H9 (cell line): ENCODE results near the gene ACTBL2. TPM values are rescaled to one million over a fixed set of nuclear protein-coding genes. Genes with fewer than 3 reads are reported as not detected.
"Not testable (repeated sequence)": the region's sequence is repeated elsewhere in the genome, so short reads cannot be mapped to it uniquely, and the experiment has no call there.

ENCODE experiments used
- DNase-seq: peaks from one replicate; pipeline ENCODE4 v3.0.0-alpha.2; 2017
- H2AFZ ChIP-seq: one replicate; pipeline ENCODE4 v1.6.1; 2013; ENCODE audit warnings: mild to moderate bottlenecking, low read length, control low read depth, moderate library complexity
- H2AK5ac ChIP-seq: 2 replicates; pipeline ENCODE4 v1.6.1; 2013; ENCODE audit warnings: low read length, control low read depth, mixed read lengths; ENCODE audit not compliant: insufficient read length
- H2BK120ac ChIP-seq: one replicate; pipeline ENCODE4 v1.6.1; 2013; ENCODE audit warnings: low read depth, mild to moderate bottlenecking, low read length, control low read depth, inconsistent platforms; ENCODE audit not compliant: poor library complexity, severe bottlenecking
- H2BK12ac ChIP-seq: 2 replicates; pipeline ENCODE4 v1.6.1; 2013; ENCODE audit warnings: low read length, control low read depth, mixed read lengths, low read depth; ENCODE audit not compliant: insufficient read length
- H2BK15ac ChIP-seq: 2 replicates; pipeline ENCODE4 v1.6.1; 2013; ENCODE audit warnings: low read depth, low read length, control low read depth
- H2BK20ac ChIP-seq: one replicate; pipeline ENCODE4 v1.6.1; 2013; ENCODE audit warnings: low read depth, mild to moderate bottlenecking, low read length, control low read depth, inconsistent platforms; ENCODE audit not compliant: poor library complexity, severe bottlenecking
- H2BK5ac ChIP-seq: 2 replicates; pipeline ENCODE4 v1.6.1; 2013; ENCODE audit warnings: low read length, control low read depth, mixed read lengths; ENCODE audit not compliant: insufficient read length
- H3K14ac ChIP-seq: 2 replicates; pipeline ENCODE4 v1.6.1; 2013; ENCODE audit warnings: low read length, control low read depth; ENCODE audit not compliant: insufficient read depth
- H3K18ac ChIP-seq: 2 replicates; pipeline ENCODE4 v1.6.1; 2013; ENCODE audit warnings: low read depth, mild to moderate bottlenecking, mixed read lengths, low read length, control low read depth; ENCODE audit not compliant: insufficient read length
- H3K23ac ChIP-seq: 2 replicates; pipeline ENCODE4 v1.6.1; 2013; ENCODE audit warnings: low read length, control low read depth, mixed read lengths, low read depth; ENCODE audit not compliant: insufficient read length
- H3K23me2 ChIP-seq: 2 replicates; pipeline ENCODE4 v1.6.1; 2013; ENCODE audit warnings: low read depth, mild to moderate bottlenecking, mixed read lengths, low read length, control low read depth; ENCODE audit not compliant: insufficient read length, poor library complexity, severe bottlenecking
- H3K27ac ChIP-seq: 2 replicates; pipeline ENCODE4 v1.5.1; 2013; ENCODE audit warnings: low read length, control low read depth, mixed read lengths, low read depth; ENCODE audit not compliant: insufficient read length
- H3K27me3 ChIP-seq: 2 replicates; pipeline ENCODE4 v1.6.1; 2013; ENCODE audit warnings: low read length, control low read depth, inconsistent platforms; ENCODE audit not compliant: insufficient read depth
- H3K4ac ChIP-seq: 2 replicates; pipeline ENCODE4 v1.6.1; 2013; ENCODE audit warnings: low read depth, mild to moderate bottlenecking, control low read depth, inconsistent platforms, low read length, moderate library complexity
- H3K4me1 ChIP-seq: 2 replicates; pipeline ENCODE4 v1.6.1; 2013; ENCODE audit warnings: low read length, control low read depth, inconsistent platforms; ENCODE audit not compliant: insufficient read depth
- H3K4me2 ChIP-seq: 2 replicates; pipeline ENCODE4 v1.6.1; 2013; ENCODE audit warnings: low read length, control low read depth, mixed read lengths; ENCODE audit not compliant: insufficient read length, insufficient read depth
- H3K56ac ChIP-seq: 2 replicates; pipeline ENCODE4 v1.6.1; 2013; ENCODE audit warnings: low read depth, mild to moderate bottlenecking, mixed read lengths, low read length, control low read depth; ENCODE audit not compliant: insufficient read length
- H3K79me1 ChIP-seq: 2 replicates; pipeline ENCODE4 v1.6.1; 2013; ENCODE audit warnings: low read depth, mild to moderate bottlenecking, moderate library complexity, low read length, control low read depth, inconsistent platforms; ENCODE audit not compliant: insufficient read depth, poor library complexity, severe bottlenecking
- H3K79me2 ChIP-seq: 2 replicates; pipeline ENCODE4 v1.6.1; 2013; ENCODE audit warnings: low read length, control low read depth, inconsistent platforms; ENCODE audit not compliant: insufficient read depth
- H3K9ac ChIP-seq: 2 replicates; pipeline ENCODE4 v1.6.1; 2013; ENCODE audit warnings: low read length, control low read depth, mixed read lengths; ENCODE audit not compliant: insufficient read length; ENCODE audit errors: extremely low read depth
- H3K9me3 ChIP-seq: one replicate; pipeline ENCODE4 v1.6.1; 2013; ENCODE audit warnings: low read depth, low read length, inconsistent platforms; ENCODE audit not compliant: control insufficient read depth
- H3T11ph ChIP-seq: one replicate; pipeline ENCODE4 v1.6.1; 2013; ENCODE audit warnings: mild to moderate bottlenecking, low read length, control low read depth, inconsistent platforms
- H4K20me1 ChIP-seq: one replicate; pipeline ENCODE4 v1.6.1; 2013; ENCODE audit not compliant: control insufficient read depth, insufficient read length, insufficient read depth
- H4K5ac ChIP-seq: 2 replicates; pipeline ENCODE4 v1.6.1; 2013; ENCODE audit warnings: low read depth, mild to moderate bottlenecking, mixed read lengths, low read length, control low read depth; ENCODE audit not compliant: insufficient read length
- H4K8ac ChIP-seq: replicated peaks from 2 replicates; pipeline ENCODE4 v1.6.1; 2013; ENCODE audit warnings: low read length, control low read depth, mixed read lengths, low read depth; ENCODE audit not compliant: insufficient read length
- H4K91ac ChIP-seq: 2 replicates; pipeline ENCODE4 v1.6.1; 2013; ENCODE audit warnings: low read depth, mild to moderate bottlenecking, moderate library complexity, mixed read lengths, low read length, control low read depth; ENCODE audit not compliant: insufficient read length
- H3K27ac Mint-ChIP-seq, 3 experiments: 2 replicates in 2 of 3; 3 replicates in 1 of 3; pipeline ENCODE4 v1.8.0; 2020 to 2021; ENCODE audit warnings: mixed read lengths in 3 of 3, mild to moderate bottlenecking in 1 of 3, moderate library complexity in 1 of 3
- H3K27me3 Mint-ChIP-seq: 2 replicates; pipeline ENCODE4 v1.8.0; 2021; ENCODE audit warnings: low read depth, mild to moderate bottlenecking, moderate library complexity, mixed read lengths
- H3K36me3 Mint-ChIP-seq, 3 experiments: 2 replicates in 2 of 3; 3 replicates in 1 of 3; pipeline ENCODE4 v1.8.0; 2020 to 2021; ENCODE audit warnings: low read depth in 3 of 3, mixed read lengths in 3 of 3; ENCODE audit not compliant: insufficient read depth in 1 of 3
- H3K4me1 Mint-ChIP-seq, 2 experiments: 2 replicates each; pipeline ENCODE4 v1.8.0; 2020; ENCODE audit warnings: mixed read lengths in 2 of 2
- H3K4me3 Mint-ChIP-seq, 2 experiments: 2 replicates in 1 of 2; 3 replicates in 1 of 2; pipeline ENCODE4 v1.8.0; 2020 to 2021; ENCODE audit warnings: mild to moderate bottlenecking in 2 of 2, mixed read lengths in 2 of 2, moderate library complexity in 1 of 2
- H3K9me3 Mint-ChIP-seq, 2 experiments: 2 replicates in 1 of 2; 3 replicates in 1 of 2; pipeline ENCODE4 v1.8.0; 2020; ENCODE audit warnings: mild to moderate bottlenecking in 2 of 2, mixed read lengths in 2 of 2, moderate library complexity in 1 of 2
- WGBS: extraction: QIAGEN DNeasy Blood & Tissue Kit; methylation state at CpG from one replicate; pipeline ENCODE4 v1.1.7; 2013; ENCODE audit warnings: missing lambda C conversion rate, low lambda C conversion rate, mixed read lengths; ENCODE audit not compliant: insufficient read length; ENCODE audit errors: extremely low coverage; 5-methylcytosine and 5-hydroxymethylcytosine counted together
- total RNA-seq: library from RNA; stranded (reverse); gene quantifications from 2 replicates; pipeline ENCODE4 v1.2.1, GENCODE V29; 2021

The ACTBL2 gene
- total RNA-seq, 1 experiment from 2014 or later = not detected

GRCh38 chr5:57518415-57518814 is 35.8 kb upstream of the ACTBL2 start:
- H4K8ac ChIP-seq, H3K27ac ChIP-seq, H3K4me1 Mint-ChIP-seq, H2BK15ac ChIP-seq, H3K27me3 ChIP-seq, H3K27ac Mint-ChIP-seq, H2BK20ac ChIP-seq, H3K4ac ChIP-seq, H3K79me2 ChIP-seq, H3K18ac ChIP-seq, H3K79me1 ChIP-seq, H2AFZ ChIP-seq, H3T11ph ChIP-seq, H2BK120ac ChIP-seq, H3K23me2 ChIP-seq, H3K9ac ChIP-seq, DNase-seq, H3K4me2 ChIP-seq, H3K14ac ChIP-seq, H4K91ac ChIP-seq, H2BK12ac ChIP-seq, H3K56ac ChIP-seq, H2BK5ac ChIP-seq, H3K27me3 Mint-ChIP-seq, H2AK5ac ChIP-seq, H3K23ac ChIP-seq, H4K20me1 ChIP-seq, H3K9me3 ChIP-seq, H3K4me1 ChIP-seq, H3K4me3 Mint-ChIP-seq, H4K5ac ChIP-seq: not testable (repeated sequence)
- WGBS = no CpG with 5 or more reads among the region's 17 CpGs
- Mint-ChIP-seq H3K36me3 (peaks cover 8 to 23% (median 19%) of the 10 kb centered on the region in 3 experiments), H3K9me3 (peaks cover 22 to 37% of the 10 kb centered on the region in 2 experiments)
